Ectodermal cell (in vitro differentiated cells): ENCODE measurements around the gene AGPAT4.

ENCODE experiments used
- H3K27ac ChIP-seq: 2 replicates; pipeline ENCODE4 v1.7.0; 2013; ENCODE audit warnings: mild to moderate bottlenecking, low read depth, low read length; ENCODE audit not compliant: insufficient read depth, poor library complexity, severe bottlenecking
- H3K27me3 ChIP-seq: 2 replicates; pipeline ENCODE4 v1.7.0; 2013; ENCODE audit warnings: mild to moderate bottlenecking, low read length; ENCODE audit not compliant: insufficient read depth, control insufficient read depth, poor library complexity, severe bottlenecking
- H3K36me3 ChIP-seq: one replicate; pipeline ENCODE4 v1.7.0; 2013; ENCODE audit warnings: low read length; ENCODE audit not compliant: control insufficient read depth, insufficient read depth
- H3K4me1 ChIP-seq: one replicate; pipeline ENCODE4 v1.7.0; 2013; ENCODE audit warnings: low read length; ENCODE audit not compliant: control insufficient read depth, insufficient read depth
- H3K4me3 ChIP-seq: 2 replicates; pipeline ENCODE4 v1.7.0; 2013; ENCODE audit warnings: low read depth, low read length, control low read depth; ENCODE audit not compliant: insufficient read depth
- H3K9me3 ChIP-seq: 2 replicates; pipeline ENCODE4 v1.7.0; 2013; ENCODE audit warnings: mild to moderate bottlenecking, low read length, moderate library complexity; ENCODE audit not compliant: control insufficient read depth
- WGBS, 2 experiments: methylation state at CpG; one replicate each; pipeline ENCODE4 v1.1.7; 2013; ENCODE audit warnings: missing lambda C conversion rate in 2 of 2; 5-methylcytosine and 5-hydroxymethylcytosine counted together

AGPAT4 gene

GRCh38 chr6:161242779-161243693, 30.8 kb downstream of the AGPAT4 start:
- Histone ChIP-seq H3K27ac (no peak overlapping the region), H3K27me3 (no peaks in the 10 kb centered on the region), H3K9me3 (no peaks in the 10 kb centered on the region), H3K4me1 (peaks cover 13% of the 10 kb centered on the region), H3K36me3 (no peaks in the 10 kb centered on the region), H3K4me3 (no peak overlapping the region)
- WGBS, 2 experiments, result 59 to 67% methylated on average over 28 of the region's 28 CpGs

GRCh38 chr6:161242113-161242512, 31.7 kb downstream of the AGPAT4 start:
- no peaks in the 10 kb centered on the region for H3K36me3 ChIP-seq
- 93% methylated on average over 10 of the region's 10 CpGs for WGBS, 2 experiments

GRCh38 chr6:161239001-161239400, 34.9 kb downstream of the AGPAT4 start:
- Histone ChIP-seq H3K4me1 (peaks cover 18% of the 10 kb centered on the region), H3K9me3 (no peaks in the 10 kb centered on the region), H3K27ac (no peak overlapping the region), H3K27me3 (no peaks in the 10 kb centered on the region), H3K36me3 (no peaks in the 10 kb centered on the region), H3K4me3 (no peak overlapping the region)
- WGBS, 2 experiments, result 96% methylated on average over 6 of the region's 6 CpGs

More at GRCh38 chr6:161242113-161242512, 31.7 kb downstream of the AGPAT4 start:
- Histone ChIP-seq H3K27me3 (no peaks in the 10 kb centered on the region), H3K9me3 (no peaks in the 10 kb centered on the region), H3K4me1 (peaks cover 13% of the 10 kb centered on the region), H3K27ac (no peak overlapping the region), H3K4me3 (no peak overlapping the region)

GRCh38 chr6:161238500-161238899, 35.4 kb downstream of the AGPAT4 start:
- peaks cover 13% of the 10 kb centered on the region for H3K4me1 ChIP-seq
- no peaks in the 10 kb centered on the region for H3K36me3 ChIP-seq
- 89 to 98% methylated on average over 4 to 5 of the region's 5 CpGs for WGBS, 2 experiments
- no peaks in the 10 kb centered on the region for H3K9me3 ChIP-seq
- no peaks in the 10 kb centered on the region for H3K27me3 ChIP-seq
- no peak overlapping the region for H3K4me3 ChIP-seq
- H3K27ac ChIP-seq, result no peak overlapping the region

- 86 to 96% methylated on average over 6 of the region's 6 CpGs for WGBS, 2 experiments
- H3K27ac ChIP-seq, result no peak overlapping the region
Measured at GRCh38 chr6:161238081-161238480, 35.8 kb downstream of the AGPAT4 start.

GRCh38 chr6:161237176-161237575, 36.7 kb downstream of the AGPAT4 start:
- peaks cover 10% of the 10 kb centered on the region for H3K4me1 ChIP-seq
- H3K36me3 ChIP-seq, result no peaks in the 10 kb centered on the region
- H3K9me3 ChIP-seq, result no peaks in the 10 kb centered on the region
- H3K27me3 ChIP-seq, result no peaks in the 10 kb centered on the region
- 100% methylated on average over 1 of the region's 1 CpG for WGBS, 2 experiments
- H3K27ac ChIP-seq, result no peak overlapping the region
- H3K4me3 ChIP-seq, result no peak overlapping the region

More at GRCh38 chr6:161238081-161238480, 35.8 kb downstream of the AGPAT4 start:
- H3K4me1 ChIP-seq, result peaks cover 10% of the 10 kb centered on the region
- no peaks in the 10 kb centered on the region for H3K36me3 ChIP-seq
- no peaks in the 10 kb centered on the region for H3K9me3 ChIP-seq
- H3K27me3 ChIP-seq, result no peaks in the 10 kb centered on the region
- no peak overlapping the region for H3K4me3 ChIP-seq

GRCh38 chr6:161235776-161236633, 37.9 kb downstream of the AGPAT4 start:
- peaks cover 10% of the 10 kb centered on the region for H3K4me1 ChIP-seq
- no peak overlapping the region for H3K4me3 ChIP-seq
- no peaks in the 10 kb centered on the region for H3K27me3 ChIP-seq
- no peak overlapping the region for H3K27ac ChIP-seq
- H3K9me3 ChIP-seq, result no peaks in the 10 kb centered on the region
- H3K36me3 ChIP-seq, result peaks cover 4% of the 10 kb centered on the region
- 89 to 90% methylated on average over 15 of the region's 15 CpGs for WGBS, 2 experiments

- Histone ChIP-seq H3K9me3 (no peaks in the 10 kb centered on the region), H3K4me3 (no peak overlapping the region), H3K27ac (no peak overlapping the region), H3K27me3 (no peaks in the 10 kb centered on the region), H3K4me1 (peaks cover 22% of the 10 kb centered on the region), H3K36me3 (peaks cover 4% of the 10 kb centered on the region)
- 88 to 90% methylated on average over 10 of the region's 10 CpGs for WGBS, 2 experiments
Measured at GRCh38 chr6:161233986-161234661, 39.7 kb downstream of the AGPAT4 start.

- no peak overlapping the region for H3K4me3 ChIP-seq
- H3K36me3 ChIP-seq, result peaks cover 6% of the 10 kb centered on the region
- H3K4me1 ChIP-seq, result peaks cover 28% of the 10 kb centered on the region
- 88 to 90% methylated on average over 11 of the region's 11 CpGs for WGBS, 2 experiments
- no peaks in the 10 kb centered on the region for H3K9me3 ChIP-seq
- no peak overlapping the region for H3K27ac ChIP-seq
- H3K27me3 ChIP-seq, result no peaks in the 10 kb centered on the region
Measured at GRCh38 chr6:161232467-161232866, 41.4 kb downstream of the AGPAT4 start.
